NCI-H2227 treated with DMSO at 0.1 percent for 48 hours (cell line): ENCODE results near the gene CAPN2.
"Not testable (repeated sequence)": the region's sequence is repeated elsewhere in the genome, so short reads cannot be mapped to it uniquely, and the experiment has no call there.

Experiments
- DNase-seq: peaks from one replicate; lab custom pipeline; 2025; lab: John Stamatoyannopoulos, UW

Gene CAPN2

GRCh38 chr1:223739366-223740037 lies 27.2 kb downstream of the CAPN2 start:
- DNase-seq: no peak

GRCh38 chr1:223740038-223740736 lies 27.8 kb downstream of the CAPN2 start:
- not testable (repeated sequence) for DNase-seq

GRCh38 chr1:223741861-223742260 lies 29.5 kb downstream of the CAPN2 start:
- no peak for DNase-seq

GRCh38 chr1:223742856-223743517 lies 30.6 kb downstream of the CAPN2 start:
- no peak for DNase-seq

- DNase-seq: no peak
These were observed 33.4 kb downstream of the CAPN2 start for GRCh38 chr1:223745731-223746130.

- DNase-seq: no peak
These were observed 35.5 kb downstream of the CAPN2 start for GRCh38 chr1:223747838-223748335.

GRCh38 chr1:223748405-223748772 lies 36.0 kb downstream of the CAPN2 start:
- DNase-seq: no peak

- no peak for DNase-seq
These were observed 36.7 kb downstream of the CAPN2 start for GRCh38 chr1:223748773-223749733.

- DNase-seq: no peak
These were observed 38.6 kb downstream of the CAPN2 start for GRCh38 chr1:223750730-223751570.

- no peak for DNase-seq
These were observed 39.4 kb downstream of the CAPN2 start for GRCh38 chr1:223751696-223752095.

GRCh38 chr1:223752721-223753515 lies 40.6 kb downstream of the CAPN2 start:
- DNase-seq: no peak

- DNase-seq: no peak
These were observed 42.5 kb downstream of the CAPN2 start for GRCh38 chr1:223754681-223755431.

GRCh38 chr1:223755432-223755792 lies 43.1 kb downstream of the CAPN2 start:
- no peak for DNase-seq

- DNase-seq: no peak
These were observed 43.8 kb downstream of the CAPN2 start for GRCh38 chr1:223755992-223756775.

GRCh38 chr1:223756806-223757700 lies 44.7 kb downstream of the CAPN2 start:
- DNase-seq: no peak

GRCh38 chr1:223758734-223759133 lies 46.4 kb downstream of the CAPN2 start:
- no peak for DNase-seq

GRCh38 chr1:223759273-223759672 lies 46.9 kb downstream of the CAPN2 start:
- no peak for DNase-seq

GRCh38 chr1:223760833-223761232 lies 48.5 kb downstream of the CAPN2 start:
- DNase-seq: no peak
